ENCODE results near the gene CFAP251. TPM values are rescaled to one million over a fixed set of nuclear protein-coding genes. Genes with fewer than 3 reads are reported as not detected.

The CFAP251 gene
- total RNA-seq, 2 experiments from 2014 or later, result 4.1 to 4.7 TPM

DNA sequence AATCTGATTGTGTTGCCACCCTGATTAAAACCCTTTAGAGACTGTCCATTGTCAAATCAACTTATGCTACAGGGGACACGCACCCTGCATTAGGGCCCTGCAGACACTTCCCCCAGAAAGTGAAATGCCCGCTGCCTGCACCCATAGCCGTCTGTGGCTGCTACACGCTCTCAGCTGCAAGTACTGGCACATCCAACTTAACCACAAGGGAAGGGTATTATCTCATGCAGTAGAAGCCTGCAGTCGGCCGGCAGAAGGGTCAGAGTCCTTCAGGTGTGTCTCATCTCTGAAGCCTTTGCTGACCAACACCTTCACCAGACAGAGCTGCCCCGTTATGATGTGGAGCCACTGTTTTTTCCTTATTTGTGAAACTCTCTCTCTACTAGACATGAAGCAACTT lies 20.8 kb downstream of the CFAP251 start:
- no peaks in the 10 kb centered on the region for H3K9me3 ChIP-seq (ENCODE audit: low read length)
- intact Hi-C loops (cut with micrococcal nuclease; ENCODE audit: unreplicated experiment), result no loop called here
- TF ChIP-seq CTCF (conservative IDR thresholded peaks at IDR 0.05; ENCODE audit: low read length), result no peak
- no peak for TF ChIP-seq EZH2phosphoT487 (IDR thresholded peaks at IDR 0.05; ENCODE audit: borderline replicate concordance, low read depth, low read length)
- H3K4me3 ChIP-seq (ENCODE audit: low read depth, low read length, poor library complexity, severe bottlenecking), result no peak overlapping the region
- ChIA-PET CTCF (ENCODE audit: unreplicated experiment) (no interaction called here), POLR2A (interaction anchor here (0.9 kb wide), 1 partner anchor 68 kb away, joined by 5 read pairs; no protein-coding TSS in a partner anchor)
- H3K36me3 ChIP-seq (ENCODE audit: insufficient read depth, low read length), result peaks cover 55% of the 10 kb centered on the region
- BruUV-seq (replicated peaks), result no TSS peak
- H3K4me1 ChIP-seq (ENCODE audit: insufficient read depth, low read length, poor library complexity, severe bottlenecking), result peaks cover 11% of the 10 kb centered on the region
- no peaks in the 10 kb centered on the region for H3K9me2 ChIP-seq (ENCODE audit: insufficient read depth, low read length)
- H2AFZ ChIP-seq (ENCODE audit: low read length), result peak overlapping the region; percentile 27; the same call in 1 of the 2 replicates
- DNase-seq (ENCODE audit: low spot score), result peak; percentile 35
- no peaks in the 10 kb centered on the region for H3K79me2 ChIP-seq (ENCODE audit: insufficient read depth, low read depth, low read length)
- no peak overlapping the region; the same call in 1 of the 2 replicates for H3K4me2 ChIP-seq (ENCODE audit: low read length)
- no peak overlapping the region for H3K27ac ChIP-seq (ENCODE audit: low read depth, low read length, poor library complexity, severe bottlenecking)
- no peaks in the 10 kb centered on the region for H4K20me1 ChIP-seq (ENCODE audit: insufficient read depth, low read length)

DNA sequence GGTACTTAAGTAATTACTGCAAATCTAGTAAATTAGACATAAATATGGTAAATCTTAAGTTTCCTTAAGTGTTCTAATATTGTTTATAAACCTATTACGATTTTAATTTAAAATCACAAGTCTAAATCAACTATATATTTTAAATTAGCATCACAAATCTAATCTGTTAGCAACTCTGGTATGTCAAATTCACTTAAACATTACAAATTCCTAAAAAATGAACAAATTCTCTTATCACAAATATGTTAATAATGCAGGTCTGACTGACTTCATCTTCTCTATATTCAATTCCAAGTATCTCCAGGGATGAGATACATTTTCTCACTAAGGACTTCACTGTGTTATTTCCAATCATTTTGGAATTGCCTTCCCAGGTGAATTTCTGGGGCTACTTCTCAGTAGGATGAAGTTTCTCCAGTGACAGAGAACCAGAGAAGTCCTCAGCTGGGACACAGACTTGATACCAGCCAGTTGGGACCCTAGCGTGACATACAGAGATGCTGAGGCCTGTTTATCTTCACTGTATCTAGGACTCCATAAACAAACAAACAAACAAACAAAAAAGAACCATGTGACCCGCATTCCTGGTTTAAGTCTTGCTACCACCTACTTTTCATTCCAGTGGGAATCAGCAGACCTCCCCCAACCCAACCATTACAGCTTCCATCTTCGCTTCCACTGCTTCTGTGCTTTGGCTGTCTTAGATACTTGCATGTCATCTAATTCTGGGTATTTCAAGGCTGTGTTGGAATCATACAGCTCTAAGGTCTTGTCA lies 21.8 kb downstream of the CFAP251 start:
- ChIA-PET POLR2A (interaction anchor here (0.6 kb wide), 1 partner anchor 26 kb away, joined by 3 read pairs; no protein-coding TSS in a partner anchor), CTCF (ENCODE audit: unreplicated experiment) (no interaction called here)
- BruUV-seq (replicated peaks), result no TSS peak
- Histone ChIP-seq H3K4me2 (ENCODE audit: low read length) (no peak overlapping the region), H3K36me3 (ENCODE audit: insufficient read depth, low read length) (peaks cover 54% of the 10 kb centered on the region), H4K20me1 (ENCODE audit: insufficient read depth, low read length) (no peaks in the 10 kb centered on the region), H3K9me3 (ENCODE audit: low read length) (no peaks in the 10 kb centered on the region), H3K9me2 (ENCODE audit: insufficient read depth, low read length) (no peaks in the 10 kb centered on the region), H3K4me3 (ENCODE audit: low read depth, low read length, poor library complexity, severe bottlenecking) (no peak overlapping the region), H3K79me2 (ENCODE audit: insufficient read depth, low read depth, low read length) (no peaks in the 10 kb centered on the region), H3K4me1 (ENCODE audit: insufficient read depth, low read length, poor library complexity, severe bottlenecking) (peaks cover 11% of the 10 kb centered on the region), H3K27ac (ENCODE audit: low read depth, low read length, poor library complexity, severe bottlenecking) (no peak overlapping the region), H2AFZ (ENCODE audit: low read length) (no peak overlapping the region)
- intact Hi-C loops (cut with micrococcal nuclease; ENCODE audit: unreplicated experiment), result no loop called here
- no peak for DNase-seq (ENCODE audit: low spot score)
- no peak for TF ChIP-seq EZH2phosphoT487 (IDR thresholded peaks at IDR 0.05; ENCODE audit: borderline replicate concordance, low read depth, low read length)
- no peak for TF ChIP-seq CTCF (conservative IDR thresholded peaks at IDR 0.05; ENCODE audit: low read length)

DNA sequence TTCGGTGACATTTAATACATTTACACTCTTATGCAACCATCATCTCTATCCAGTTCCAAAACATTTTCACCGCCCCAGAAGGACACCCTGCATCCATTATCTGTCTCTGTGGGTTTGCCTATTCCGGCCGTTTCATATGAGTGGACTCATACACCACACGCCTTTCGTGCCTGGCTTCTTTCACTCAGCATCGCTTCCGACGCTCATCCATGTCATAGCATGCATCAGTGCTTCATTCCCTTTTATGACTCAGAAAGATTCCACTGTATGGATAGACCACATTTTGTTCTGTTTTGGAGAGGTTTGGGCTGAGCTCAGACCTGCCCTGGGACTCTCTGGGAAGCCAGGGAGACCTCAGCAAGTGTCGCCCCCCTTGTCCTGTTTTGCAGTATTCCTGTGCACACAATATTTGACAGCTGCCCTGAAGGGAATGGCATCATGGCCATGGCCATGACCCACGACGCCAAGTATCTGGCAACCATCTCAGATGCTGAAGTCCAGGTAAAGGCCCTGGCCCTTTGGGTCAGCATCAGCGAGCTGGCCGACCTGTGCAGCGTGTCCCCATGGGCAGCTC lies 23.8 kb downstream of the CFAP251 start:
- Histone ChIP-seq H3K4me2 (ENCODE audit: low read length) (no peak overlapping the region), H3K4me1 (ENCODE audit: insufficient read depth, low read length, poor library complexity, severe bottlenecking) (peaks cover 7% of the 10 kb centered on the region), H3K27ac (ENCODE audit: low read depth, low read length, poor library complexity, severe bottlenecking) (no peak overlapping the region), H3K36me3 (ENCODE audit: insufficient read depth, low read length) (peaks cover 53% of the 10 kb centered on the region), H3K4me3 (ENCODE audit: low read depth, low read length, poor library complexity, severe bottlenecking) (no peak overlapping the region), H2AFZ (ENCODE audit: low read length) (no peak overlapping the region), H3K9me3 (ENCODE audit: low read length) (peaks cover 10% of the 10 kb centered on the region; the same call in 1 of the 2 replicates), H3K79me2 (ENCODE audit: insufficient read depth, low read depth, low read length) (no peaks in the 10 kb centered on the region), H4K20me1 (ENCODE audit: insufficient read depth, low read length) (no peaks in the 10 kb centered on the region), H3K9me2 (ENCODE audit: insufficient read depth, low read length) (no peaks in the 10 kb centered on the region)
- intact Hi-C loops (cut with micrococcal nuclease; ENCODE audit: unreplicated experiment), result no loop called here
- TF ChIP-seq CTCF (conservative IDR thresholded peaks at IDR 0.05; ENCODE audit: low read length), result no peak
- TF ChIP-seq EZH2phosphoT487 (IDR thresholded peaks at IDR 0.05; ENCODE audit: borderline replicate concordance, low read depth, low read length), result no peak
- no peak for DNase-seq (ENCODE audit: low spot score)
- BruUV-seq (replicated peaks), result no TSS peak
- CTCF ChIA-PET (ENCODE audit: unreplicated experiment), result no interaction called here
- POLR2A ChIA-PET, result interaction anchor here (0.5 to 0.6 kb wide), 2 partner anchors 15 to 1467 kb away, joined by 3 to 5 read pairs; no protein-coding TSS in a partner anchor
